Astrocyte of the cerebellum (primary cell): Measurements from ENCODE around the gene SLC10A7.

Experiments used
- DNase-seq: peaks from one replicate; pipeline ENCODE4 v3.0.0-alpha.2; 2011; ENCODE audit warnings: low read depth
- H3K4me3 ChIP-seq: 2 replicates; pipeline ENCODE4 v1.5.1; 2011; ENCODE audit warnings: mild to moderate bottlenecking, low read depth, low read length, moderate library complexity
- CTCF ChIP-seq: IDR thresholded peaks from 2 replicates; pipeline ENCODE4 v1.5.1; 2012; ENCODE audit warnings: low read length, low read depth, moderate library complexity, mild to moderate bottlenecking; ENCODE audit errors: missing control alignments
- in situ Hi-C: cut with HindIII; loops from 2 replicates; pipeline ENCODE4 v1.10.0; 2017; ENCODE audit warnings: low sequenced_read_pairs

SLC10A7 gene

GRCh38 chr4:146349306-146349705 is 172.4 kb downstream of the SLC10A7 start:
- in situ Hi-C loops, result no loop called here

GRCh38 chr4:146347822-146348221 is 173.9 kb downstream of the SLC10A7 start:
- no peak for TF ChIP-seq CTCF
- DNase-seq, result no peak
- no peak overlapping the region for H3K4me3 ChIP-seq
- in situ Hi-C loops, result no loop called here

More at GRCh38 chr4:146349306-146349705, 172.4 kb downstream of the SLC10A7 start:
- TF ChIP-seq CTCF, result no peak
- no peak for DNase-seq
- H3K4me3 ChIP-seq, result no peak overlapping the region

GRCh38 chr4:146346276-146346675 is 175.5 kb downstream of the SLC10A7 start:
- in situ Hi-C loops, result no loop called here
- no peak for TF ChIP-seq CTCF
- no peak for DNase-seq
- H3K4me3 ChIP-seq, result no peak overlapping the region

- no peak overlapping the region for H3K4me3 ChIP-seq
- no peak for TF ChIP-seq CTCF
- in situ Hi-C loops, result no loop called here
- DNase-seq, result no peak
These were observed 178.0 kb downstream of the SLC10A7 start for GRCh38 chr4:146343776-146344175.

- H3K4me3 ChIP-seq, result no peak overlapping the region
- no peak for TF ChIP-seq CTCF
- in situ Hi-C loops, result no loop called here
- no peak for DNase-seq
These were observed 178.5 kb downstream of the SLC10A7 start for GRCh38 chr4:146343199-146343598.

GRCh38 chr4:146342600-146343192 is 179.0 kb downstream of the SLC10A7 start:
- in situ Hi-C loops, result no loop called here
- H3K4me3 ChIP-seq, result no peak overlapping the region
- TF ChIP-seq CTCF, result peak; percentile 46
- DNase-seq, result peak; percentile 28
